Stimulated activated naive B cell treated with anti-CD40 and anti-IgM and Interleukin-4, amounts not matched to agents 10 μg/mL and 1 μg/mL and 100 μg/mL, for 72 hours (primary cell): ENCODE data around the gene GPATCH2L.
A peak's percentile ranks its signal among the peaks of the same experiment; 100 is the strongest.

Source experiments
- ATAC-seq, 2 donors: fragments of 150-1000 bp; cut with Tn5 transposase; replicated peaks; 2 replicates each; pipeline ENCODE4 v1.10.0; 2021; ENCODE audit warnings: moderate library complexity in 1 of 2
- DNase-seq: peaks from one replicate; pipeline ENCODE4 v3.0.0; 2021
- H3K27ac Mint-ChIP-seq: one replicate; pipeline ENCODE4 v1.8.0; 2022; ENCODE audit warnings: mild to moderate bottlenecking, mixed read lengths
- H3K27me3 Mint-ChIP-seq, 2 donors: one replicate each; pipeline ENCODE4 v1.8.0; 2022; ENCODE audit warnings: mixed read lengths in 2 of 2
- H3K36me3 Mint-ChIP-seq, 2 donors: one replicate each; pipeline ENCODE4 v1.8.0; 2022; ENCODE audit warnings: mixed read lengths in 2 of 2, mild to moderate bottlenecking in 1 of 2
- H3K4me1 Mint-ChIP-seq, 2 donors: one replicate each; pipeline ENCODE4 v1.8.0; 2022; ENCODE audit warnings: mixed read lengths in 2 of 2, mild to moderate bottlenecking in 1 of 2
- H3K4me3 Mint-ChIP-seq, 2 donors: one replicate each; pipeline ENCODE4 v1.8.0; 2022; ENCODE audit warnings: mild to moderate bottlenecking in 2 of 2, mixed read lengths in 2 of 2, moderate library complexity in 1 of 2
- H3K9me3 Mint-ChIP-seq, 2 donors: one replicate each; pipeline ENCODE4 v1.8.0; 2022; ENCODE audit warnings: mixed read lengths in 2 of 2, mild to moderate bottlenecking in 1 of 2

Gene GPATCH2L

GRCh38 chr14:76236172-76237130 is 84.7 kb downstream of the GPATCH2L start:
- ATAC-seq (peak; percentile 94 to 95), DNase-seq (no peak)
- H3K36me3 Mint-ChIP-seq = peaks cover 51 to 80% of the 10 kb centered on the region in 2 donors
- peaks cover 12 to 15% of the 10 kb centered on the region in 2 donors for H3K4me1 Mint-ChIP-seq
- peaks cover 10 to 11% of the 10 kb centered on the region in 2 donors for H3K9me3 Mint-ChIP-seq
- peak overlapping the region; percentile 22 to 51 for H3K4me3 Mint-ChIP-seq
- no peaks in the 10 kb centered on the region for H3K27me3 Mint-ChIP-seq
- peak overlapping the region; percentile 78 for H3K27ac Mint-ChIP-seq

GRCh38 chr14:76237349-76237990 is 85.7 kb downstream of the GPATCH2L start:
- H3K4me1 Mint-ChIP-seq = peaks cover 12 to 15% of the 10 kb centered on the region in 2 donors
- no peaks in the 10 kb centered on the region for H3K27me3 Mint-ChIP-seq
- no peak overlapping the region for H3K27ac Mint-ChIP-seq
- DNase-seq (no peak), ATAC-seq (no peak)
- H3K4me3 Mint-ChIP-seq = no peak overlapping the region
- peaks cover 17 to 19% of the 10 kb centered on the region in 2 donors for H3K9me3 Mint-ChIP-seq
- peaks cover 51 to 86% of the 10 kb centered on the region in 2 donors for H3K36me3 Mint-ChIP-seq

- no peak for DNase-seq
- no peak for ATAC-seq
- Mint-ChIP-seq H3K9me3 (peaks cover 26 to 27% of the 10 kb centered on the region in 2 donors), H3K27ac (no peak overlapping the region), H3K4me1 (no peaks in the 10 kb centered on the region), H3K27me3 (no peaks in the 10 kb centered on the region), H3K36me3 (peaks cover 19 to 52% of the 10 kb centered on the region in 2 donors), H3K4me3 (no peak overlapping the region)
Observed at GRCh38 chr14:76245097-76245496, 93.4 kb downstream of the GPATCH2L start.

GRCh38 chr14:76250302-76250701 is 98.6 kb downstream of the GPATCH2L start:
- ATAC-seq = no peak
- Mint-ChIP-seq H3K36me3 (peaks cover 6 to 32% of the 10 kb centered on the region in 2 donors), H3K4me3 (no peak overlapping the region), H3K4me1 (no peaks in the 10 kb centered on the region), H3K9me3 (no peaks in the 10 kb centered on the region), H3K27ac (no peak overlapping the region), H3K27me3 (peaks cover 0 to 4% of the 10 kb centered on the region in 2 donors)
- no peak for DNase-seq

- no peak for DNase-seq
- no peak overlapping the region for H3K27ac Mint-ChIP-seq
- ATAC-seq = no peak
Observed at GRCh38 chr14:76252471-76252870, 100.7 kb downstream of the GPATCH2L start.

GRCh38 chr14:76253111-76253510 is 101.4 kb downstream of the GPATCH2L start:
- H3K27me3 Mint-ChIP-seq = peaks cover 0 to 4% of the 10 kb centered on the region in 2 donors
- ATAC-seq (no peak), DNase-seq (no peak)
- no peak overlapping the region for H3K27ac Mint-ChIP-seq
- no peak overlapping the region for H3K4me3 Mint-ChIP-seq
- H3K4me1 Mint-ChIP-seq = no peaks in the 10 kb centered on the region
- no peaks in the 10 kb centered on the region for H3K9me3 Mint-ChIP-seq
- peaks cover 9 to 36% of the 10 kb centered on the region in 2 donors for H3K36me3 Mint-ChIP-seq

More at GRCh38 chr14:76252471-76252870, 100.7 kb downstream of the GPATCH2L start:
- Mint-ChIP-seq H3K36me3 (peaks cover 6 to 29% of the 10 kb centered on the region in 2 donors), H3K27me3 (peaks cover 0 to 4% of the 10 kb centered on the region in 2 donors), H3K4me1 (no peaks in the 10 kb centered on the region), H3K9me3 (no peaks in the 10 kb centered on the region), H3K4me3 (no peak overlapping the region)

GRCh38 chr14:76256545-76256944 is 104.8 kb downstream of the GPATCH2L start:
- Mint-ChIP-seq H3K27ac (no peak overlapping the region), H3K27me3 (peaks cover 0 to 4% of the 10 kb centered on the region in 2 donors), H3K36me3 (peaks cover 10 to 44% of the 10 kb centered on the region in 2 donors), H3K9me3 (no peaks in the 10 kb centered on the region), H3K4me3 (no peak overlapping the region), H3K4me1 (peaks cover 0 to 3% of the 10 kb centered on the region in 2 donors)
- ATAC-seq (no peak), DNase-seq (no peak)

- Mint-ChIP-seq H3K27ac (no peak overlapping the region), H3K36me3 (peaks cover 11 to 49% of the 10 kb centered on the region in 2 donors), H3K4me3 (no peak overlapping the region), H3K27me3 (peaks cover 0 to 4% of the 10 kb centered on the region in 2 donors), H3K4me1 (peaks cover 0 to 3% of the 10 kb centered on the region in 2 donors), H3K9me3 (no peaks in the 10 kb centered on the region)
- DNase-seq (no peak), ATAC-seq (no peak)
Observed at GRCh38 chr14:76257111-76257803, 105.5 kb downstream of the GPATCH2L start.

GRCh38 chr14:76257842-76258397 is 106.2 kb downstream of the GPATCH2L start:
- Mint-ChIP-seq H3K36me3 (peaks cover 10 to 49% of the 10 kb centered on the region in 2 donors), H3K27me3 (peaks cover under 1 to 4% of the 10 kb centered on the region in 2 donors), H3K4me3 (no peak overlapping the region), H3K27ac (no peak overlapping the region), H3K9me3 (no peaks in the 10 kb centered on the region), H3K4me1 (peaks cover 0 to 3% of the 10 kb centered on the region in 2 donors)
- DNase-seq = no peak
- no peak for ATAC-seq

GRCh38 chr14:76259029-76259735 is 107.5 kb downstream of the GPATCH2L start:
- no peak overlapping the region for H3K27ac Mint-ChIP-seq
- H3K4me1 Mint-ChIP-seq = peaks cover 0 to 3% of the 10 kb centered on the region in 2 donors
- no peak overlapping the region for H3K4me3 Mint-ChIP-seq
- H3K9me3 Mint-ChIP-seq = no peaks in the 10 kb centered on the region
- ATAC-seq (no peak), DNase-seq (no peak)
- H3K27me3 Mint-ChIP-seq = peaks cover 4 to 6% of the 10 kb centered on the region in 2 donors
- peaks cover 14 to 49% of the 10 kb centered on the region in 2 donors for H3K36me3 Mint-ChIP-seq

GRCh38 chr14:76260749-76261148 is 109.0 kb downstream of the GPATCH2L start:
- H3K4me1 Mint-ChIP-seq = peaks cover 0 to 3% of the 10 kb centered on the region in 2 donors
- no peaks in the 10 kb centered on the region for H3K9me3 Mint-ChIP-seq
- H3K4me3 Mint-ChIP-seq = no peak overlapping the region
- no peak for ATAC-seq
- H3K27me3 Mint-ChIP-seq = peaks cover 14 to 20% of the 10 kb centered on the region in 2 donors
- DNase-seq = no peak
- peaks cover 20 to 56% of the 10 kb centered on the region in 2 donors for H3K36me3 Mint-ChIP-seq
- H3K27ac Mint-ChIP-seq = no peak overlapping the region

GRCh38 chr14:76261371-76261811 is 109.7 kb downstream of the GPATCH2L start:
- no peak for ATAC-seq
- H3K9me3 Mint-ChIP-seq = no peaks in the 10 kb centered on the region
- H3K27ac Mint-ChIP-seq = no peak overlapping the region
- H3K27me3 Mint-ChIP-seq = peaks cover 20 to 26% of the 10 kb centered on the region in 2 donors
- no peak overlapping the region for H3K4me3 Mint-ChIP-seq
- DNase-seq = no peak
- H3K4me1 Mint-ChIP-seq = peaks cover 0 to 3% of the 10 kb centered on the region in 2 donors
- peaks cover 18 to 62% of the 10 kb centered on the region in 2 donors for H3K36me3 Mint-ChIP-seq

- H3K27ac Mint-ChIP-seq = no peak overlapping the region
- no peak overlapping the region for H3K4me3 Mint-ChIP-seq
- DNase-seq (no peak), ATAC-seq (no peak)
- peaks cover 21 to 28% of the 10 kb centered on the region in 2 donors for H3K27me3 Mint-ChIP-seq
- H3K4me1 Mint-ChIP-seq = peaks cover 0 to 7% of the 10 kb centered on the region in 2 donors
- peaks cover 17 to 54% of the 10 kb centered on the region in 2 donors for H3K36me3 Mint-ChIP-seq
- no peaks in the 10 kb centered on the region for H3K9me3 Mint-ChIP-seq
Observed at GRCh38 chr14:76262641-76263040, 110.9 kb downstream of the GPATCH2L start.
